Activated effector memory CD4-positive, alpha-beta T cell treated with anti-CD3 and anti-CD28 coated beads, Interleukin-2, amount 50 U/mL, for 16 hours (primary cell): ENCODE measurements around the gene ABT1.

Source experiments
- DNase-seq: peaks from one replicate; pipeline ENCODE4 v3.0.0-alpha.2; 2020

The ABT1 gene

DNA sequence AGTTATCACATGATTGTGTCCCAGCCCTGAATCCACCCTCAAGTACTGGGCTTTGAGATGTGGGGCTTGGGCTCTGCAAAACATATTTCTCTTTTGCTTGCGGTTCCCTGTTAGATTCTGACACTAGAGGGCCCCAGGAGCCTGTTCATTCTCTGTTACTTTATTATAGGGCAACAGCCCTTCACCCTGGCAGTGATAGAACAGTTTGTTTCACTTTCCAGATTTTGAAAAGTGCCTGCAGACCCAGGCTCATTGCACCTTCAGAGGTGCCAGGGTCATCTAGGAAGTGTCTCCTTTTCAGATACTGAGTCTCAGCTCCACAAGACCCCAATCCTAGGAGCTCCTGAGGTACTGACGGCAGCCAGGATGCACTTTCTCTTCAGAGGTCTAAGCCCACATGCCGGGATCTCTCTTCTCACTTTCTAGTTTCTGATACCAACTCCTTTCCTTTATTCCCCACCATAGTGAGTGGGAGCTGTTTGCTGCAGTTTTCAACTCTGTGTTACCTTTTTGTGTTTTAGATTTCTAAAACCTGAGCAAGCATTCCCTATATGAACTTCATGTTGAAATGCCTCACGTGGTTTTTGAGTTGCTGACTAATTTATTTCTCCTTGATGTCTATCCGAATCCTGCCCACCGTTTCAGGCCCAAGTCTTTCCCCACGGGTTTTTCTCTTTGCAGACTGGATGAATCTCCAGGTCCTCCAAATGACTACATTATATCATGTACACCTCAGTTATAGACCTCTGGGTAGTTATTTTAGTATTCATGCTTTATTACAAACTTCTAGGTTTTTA, 10.9 kb downstream of the ABT1 start:
- peak; percentile 75 for DNase-seq

GRCh38 chr6:26609463-26609862, 12.7 kb downstream of the ABT1 start:
- DNase-seq, result no peak

DNA sequence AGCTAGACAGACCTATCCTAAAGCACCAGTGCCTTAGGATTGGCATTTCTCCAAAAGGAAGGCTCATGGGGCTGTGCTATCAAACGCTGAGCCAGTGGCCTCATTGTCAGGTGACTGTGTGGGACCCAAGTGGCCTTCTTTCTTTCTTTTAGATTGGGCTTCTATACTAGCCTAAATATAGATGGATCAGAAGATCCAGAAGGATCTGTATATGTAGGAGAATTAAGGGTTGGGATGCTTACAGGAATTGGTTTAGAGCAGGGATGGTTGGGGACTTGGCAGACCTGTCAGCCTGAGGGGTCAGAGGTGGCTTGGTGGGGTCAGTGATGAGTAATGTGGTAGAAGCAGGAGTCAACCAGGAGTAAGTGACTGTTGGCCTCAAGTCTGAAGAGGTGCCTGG, 14.8 kb downstream of the ABT1 start:
- DNase-seq, result no peak

DNA sequence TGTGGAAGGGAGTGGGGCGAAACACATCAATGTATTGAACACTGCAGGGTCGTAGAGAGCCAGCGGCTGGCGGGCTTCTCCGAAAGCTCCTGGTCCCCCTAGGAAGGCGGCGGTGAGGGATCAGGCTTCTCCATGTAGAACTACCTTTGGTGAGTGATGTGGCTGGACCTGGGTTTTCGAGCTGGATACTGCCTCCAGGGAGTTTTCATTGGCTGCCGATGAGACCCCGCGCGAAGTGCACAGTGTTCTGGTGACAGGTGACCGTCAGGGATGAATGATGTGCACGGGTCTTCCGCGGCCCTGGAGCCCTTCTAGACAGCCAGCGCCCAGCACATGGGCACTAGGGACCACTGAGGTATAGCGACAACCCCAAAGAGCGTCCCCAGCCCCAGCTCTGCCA, 16.4 kb downstream of the ABT1 start:
- no peak for DNase-seq

- DNase-seq, result peak; percentile 69
Measured at GRCh38 chr6:26613689-26614683, 17.2 kb downstream of the ABT1 start.

- DNase-seq, result no peak
Measured at GRCh38 chr6:26623339-26623859, 26.6 kb downstream of the ABT1 start.

- no peak for DNase-seq
Measured at GRCh38 chr6:26624557-26624956, 27.8 kb downstream of the ABT1 start.

DNA sequence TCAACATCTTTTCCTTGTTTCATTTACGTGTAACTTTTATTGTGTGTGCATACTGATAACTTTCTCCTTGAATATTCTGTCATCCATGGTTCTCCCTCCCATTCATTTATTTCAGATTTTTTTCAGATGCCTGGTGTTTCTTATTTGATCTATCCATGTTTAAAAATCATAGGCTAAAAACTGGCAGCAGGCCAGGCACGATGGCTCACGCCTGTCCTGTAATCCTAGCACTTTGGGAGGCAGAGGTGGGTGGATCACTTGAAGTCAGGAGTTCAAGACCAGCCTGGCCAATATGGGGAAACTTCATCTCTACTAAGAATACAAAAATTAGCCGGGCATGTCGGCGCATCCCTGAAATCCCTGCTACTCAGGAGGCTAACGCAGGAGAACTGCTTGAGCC, 31.1 kb downstream of the ABT1 start:
- DNase-seq, result no peak

- no peak for DNase-seq
Measured at GRCh38 chr6:26629359-26629758, 32.6 kb downstream of the ABT1 start.

DNA sequence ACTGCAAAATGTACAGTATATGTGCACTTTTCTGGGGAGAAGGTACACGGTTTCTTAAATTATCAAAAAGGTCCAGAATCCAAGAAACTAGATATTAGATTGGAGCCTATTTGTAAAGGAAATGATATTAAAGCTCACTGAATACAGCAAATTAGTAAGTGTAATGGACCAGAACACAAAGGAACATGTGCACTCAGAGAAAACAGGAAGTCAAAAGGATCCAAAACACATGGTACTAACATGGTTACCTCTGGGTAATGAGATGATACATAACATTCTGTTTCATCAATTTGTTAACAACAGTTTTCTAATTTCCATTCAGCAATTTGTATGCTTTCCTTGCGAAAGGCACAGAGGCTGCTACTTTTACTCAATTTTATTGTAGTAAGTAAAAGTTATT, 44.1 kb downstream of the ABT1 start:
- no peak for DNase-seq

DNA sequence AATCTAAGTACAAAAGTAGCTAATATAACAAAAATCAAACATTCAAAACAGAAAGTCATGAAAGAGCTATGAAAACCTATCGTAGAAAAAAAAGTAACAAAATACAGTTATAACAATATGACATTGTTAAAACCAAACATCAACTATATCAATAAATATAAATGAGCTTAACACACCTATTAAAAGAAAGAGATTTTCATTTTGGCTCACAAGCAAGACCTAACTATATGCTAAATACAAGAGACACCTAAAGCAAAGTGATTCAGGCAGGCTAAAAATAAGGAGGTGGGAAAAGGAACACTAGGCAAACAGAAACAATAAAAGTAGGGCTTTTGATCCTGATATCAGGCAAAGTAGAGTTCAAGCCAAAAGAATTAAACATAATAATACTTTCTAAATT, 49.3 kb downstream of the ABT1 start:
- DNase-seq, result no peak
